Calu3 (cell line): ENCODE data around the gene MYH9. TPM values are rescaled to one million over a fixed set of nuclear protein-coding genes. Genes with fewer than 3 reads are reported as not detected.

Experiments
- BruUV-seq: library from RNA; stranded (reverse); fragments of 400-500 nt; replicated peaks from 2 replicates; lab custom pipeline; 2021; lab: Mats Ljungman, UMichigan
- CTCF ChIA-PET: fragments of 300-600 bp; sonication (Branson Sonifier 250); formaldehyde crosslinking; loops from one replicate; lab custom pipeline; 2022; ENCODE audit warnings: antibody characterized with exemption; lab: Charles Lee
- DNase-seq: peaks from one replicate; pipeline ENCODE4 v3.0.0; 2022
- H3K27ac Mint-ChIP-seq: one replicate; pipeline ENCODE4 v1.8.0; 2022; ENCODE audit warnings: mixed read lengths; ENCODE audit not compliant: unreplicated experiment
- H3K27me3 Mint-ChIP-seq: one replicate; pipeline ENCODE4 v1.8.0; 2022; ENCODE audit warnings: mixed read lengths; ENCODE audit not compliant: unreplicated experiment
- H3K36me3 Mint-ChIP-seq: one replicate; pipeline ENCODE4 v1.8.0; 2022; ENCODE audit warnings: mild to moderate bottlenecking, moderate library complexity, mixed read lengths; ENCODE audit not compliant: insufficient read depth, unreplicated experiment
- H3K4me1 Mint-ChIP-seq: one replicate; pipeline ENCODE4 v1.8.0; 2022; ENCODE audit warnings: mild to moderate bottlenecking, low read depth, mixed read lengths; ENCODE audit not compliant: unreplicated experiment
- H3K4me3 Mint-ChIP-seq: one replicate; pipeline ENCODE4 v1.8.0; 2022; ENCODE audit warnings: mild to moderate bottlenecking, low read depth, moderate library complexity, mixed read lengths; ENCODE audit not compliant: unreplicated experiment
- H3K9me3 Mint-ChIP-seq: one replicate; pipeline ENCODE4 v1.8.0; 2022; ENCODE audit warnings: low read depth, mixed read lengths; ENCODE audit not compliant: unreplicated experiment
- CTCF ChIP-seq: fragments of 200-600 bp; IDR thresholded peaks from one replicate; pipeline ENCODE4 v1.8.0; 2022; ENCODE audit warnings: antibody characterized with exemption; ENCODE audit not compliant: unreplicated experiment
- intact Hi-C: fragments of 100-400 bp; cut with micrococcal nuclease; formaldehyde crosslinking; loops from one replicate; pipeline ENCODE4 v1.10.0; 2022; ENCODE audit not compliant: unreplicated experiment
- total RNA-seq: library from RNA; stranded (reverse); gene quantifications from 2 replicates; pipeline ENCODE4 v1.2.3, GENCODE V29; 2022

MYH9 gene
- total RNA-seq, 1 experiment from 2014 or later, result 606 TPM

- H3K36me3 Mint-ChIP-seq, result peaks cover 81% of the 10 kb centered on the region
- H3K9me3 Mint-ChIP-seq, result no peaks in the 10 kb centered on the region
- CTCF ChIA-PET, result interaction anchor here (0.6 kb wide), 2 partner anchors 24 to 1177 kb away, joined by 3 read pairs; no protein-coding TSS in a partner anchor
- H3K4me3 Mint-ChIP-seq, result no peak overlapping the region
- DNase-seq, result no peak
- no TSS peak for BruUV-seq
- H3K27me3 Mint-ChIP-seq, result no peaks in the 10 kb centered on the region
- no peak for TF ChIP-seq CTCF
- intact Hi-C loops, result no loop called here
- peak overlapping the region; percentile 45 for H3K27ac Mint-ChIP-seq
- peaks cover 82% of the 10 kb centered on the region for H3K4me1 Mint-ChIP-seq
Observed at GRCh38 chr22:36355894-36356293, 31.9 kb downstream of the MYH9 start.

GRCh38 chr22:36355362-36355761 is 32.4 kb downstream of the MYH9 start:
- intact Hi-C loops, result no loop called here
- H3K27ac Mint-ChIP-seq, result peak overlapping the region; percentile 78
- no peaks in the 10 kb centered on the region for H3K27me3 Mint-ChIP-seq

GRCh38 chr22:36352803-36353507 is 34.8 kb downstream of the MYH9 start:
- intact Hi-C loops, result loop anchor here (2.0 kb wide), 1 partner anchor 52 kb away; no protein-coding TSS in a partner anchor
- Mint-ChIP-seq H3K4me3 (peak overlapping the region; percentile 54), H3K4me1 (peaks cover 64% of the 10 kb centered on the region), H3K27ac (peak overlapping the region; percentile 61), H3K36me3 (peaks cover 66% of the 10 kb centered on the region), H3K9me3 (no peaks in the 10 kb centered on the region), H3K27me3 (no peaks in the 10 kb centered on the region)
- no peak for TF ChIP-seq CTCF
- BruUV-seq, result TSS peak; percentile 71
- CTCF ChIA-PET, result interaction anchor here (0.9 to 2.0 kb wide), 4 partner anchors 12 to 117 kb away, joined by 4 to 8 read pairs (median 6); no protein-coding TSS in a partner anchor
- peak; percentile 80 for DNase-seq

More at GRCh38 chr22:36355362-36355761, 32.4 kb downstream of the MYH9 start:
- H3K4me3 Mint-ChIP-seq, result no peak overlapping the region
- H3K4me1 Mint-ChIP-seq, result peaks cover 86% of the 10 kb centered on the region
- TF ChIP-seq CTCF, result no peak
- CTCF ChIA-PET, result interaction anchor here (0.6 kb wide), 2 partner anchors 24 to 1178 kb away, joined by 3 read pairs; no protein-coding TSS in a partner anchor
- H3K9me3 Mint-ChIP-seq, result no peaks in the 10 kb centered on the region
- no peak for DNase-seq
- BruUV-seq, result no TSS peak
- peaks cover 76% of the 10 kb centered on the region for H3K36me3 Mint-ChIP-seq

GRCh38 chr22:36351921-36352802 is 35.6 kb downstream of the MYH9 start:
- TF ChIP-seq CTCF, result no peak
- no peaks in the 10 kb centered on the region for H3K9me3 Mint-ChIP-seq
- H3K27me3 Mint-ChIP-seq, result no peaks in the 10 kb centered on the region
- TSS peak; percentile 30 for BruUV-seq
- intact Hi-C loops, result loop anchor here (2.0 kb wide), 1 partner anchor 51 kb away; no protein-coding TSS in a partner anchor
- CTCF ChIA-PET, result interaction anchor here (0.8 to 2.0 kb wide), 9 partner anchors 8 to 118 kb away, joined by 3 to 9 read pairs (median 4); partner anchors contain the start of gene MYH9
- H3K4me1 Mint-ChIP-seq, result peaks cover 56% of the 10 kb centered on the region
- peak overlapping the region; percentile 61 for H3K27ac Mint-ChIP-seq
- DNase-seq, result no peak
- H3K36me3 Mint-ChIP-seq, result peaks cover 68% of the 10 kb centered on the region
- peak overlapping the region; percentile 54 for H3K4me3 Mint-ChIP-seq
